ENCODE data around the gene NHEJ1.

NHEJ1 gene

GRCh38 chr2:219183151-219183772, 22.6 kb upstream of the NHEJ1 start:
- TF ChIP-seq CTCF (IDR thresholded peaks at IDR 0.05) = no peak

- TF ChIP-seq CTCF (IDR thresholded peaks at IDR 0.05) = no peak
These were observed 21.9 kb upstream of the NHEJ1 start for GRCh38 chr2:219182331-219183150.

GRCh38 chr2:219181531-219181930, 20.9 kb upstream of the NHEJ1 start:
- TF ChIP-seq CTCF (IDR thresholded peaks at IDR 0.05) = no peak

- no peak for TF ChIP-seq CTCF (IDR thresholded peaks at IDR 0.05)
These were observed 20.3 kb upstream of the NHEJ1 start for GRCh38 chr2:219180961-219181360.

GRCh38 chr2:219179601-219180465, 19.2 kb upstream of the NHEJ1 start:
- no peak for TF ChIP-seq CTCF (IDR thresholded peaks at IDR 0.05)

- TF ChIP-seq CTCF (IDR thresholded peaks at IDR 0.05) = peak; percentile 27; the same call in 1 of the 2 replicates
These were observed 18.0 kb upstream of the NHEJ1 start for GRCh38 chr2:219178377-219179175.

All from LNCAP (cell line).